Vagina (tissue), 2 donors: ENCODE results near the gene GJD4.

Source experiments
- CTCF ChIP-seq, 3 experiments: fragments of 450-650 bp in 2 of 3; fragments of 200-600 bp in 1 of 3; sonication (generic) in 1 of 3; IDR thresholded peaks; one replicate each; pipeline ENCODE4 v1.5.1; 2017 to 2019; ENCODE audit warnings: antibody characterized with exemption in 3 of 3, mild to moderate bottlenecking in 2 of 3, moderate library complexity in 2 of 3
- POLR2A ChIP-seq, 2 donors: fragments of 450-650 bp; IDR thresholded peaks; one replicate each; pipeline ENCODE4 v1.6.1; 2017; ENCODE audit warnings: antibody characterized with exemption in 2 of 2, mild to moderate bottlenecking in 2 of 2, moderate library complexity in 2 of 2

DNA sequence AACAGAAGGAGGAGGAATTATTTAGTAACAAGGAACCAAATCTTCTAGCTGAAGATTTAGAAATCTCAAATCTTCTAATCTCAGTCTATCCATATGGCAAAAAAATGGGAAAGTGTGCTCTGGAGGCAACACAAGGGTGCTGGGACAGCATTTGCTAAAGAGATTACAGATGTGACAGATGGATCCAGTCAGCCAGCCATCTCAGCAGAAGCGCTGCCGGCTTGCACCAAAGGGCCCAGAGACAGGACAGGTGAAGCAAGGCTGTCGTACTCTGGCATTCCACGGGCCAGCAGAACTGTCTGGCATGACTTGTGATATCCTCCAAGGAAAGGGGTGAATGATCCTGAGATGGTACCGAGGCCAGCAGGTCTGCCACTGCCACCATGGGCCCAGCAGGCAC lies 45.7 kb upstream of the GJD4 start:
- TF ChIP-seq CTCF (IDR thresholded peaks at IDR 0.05) (no peak), POLR2A (IDR thresholded peaks at IDR 0.05) (no peak)
